ENCODE results near the gene LRRC3. TPM values are rescaled to one million over a fixed set of nuclear protein-coding genes. Genes with fewer than 3 reads are reported as not detected.

LRRC3 gene
- polyA plus RNA-seq, 1 of the 3 experiments (the other 2 are of a cell fraction), result 2.3 TPM

GRCh38 chr21:44503901-44504399 lies 48.6 kb downstream of the LRRC3 start:
- DNase-seq, result no peak
- H4K20me1 ChIP-seq (ENCODE audit: insufficient read depth), result no peaks in the 10 kb centered on the region
- POLR2A ChIA-PET, result no interaction called here
- H3K4me3 ChIP-seq (ENCODE audit: low read depth in 2 of 2, low read length in 1 of 2), result no peak overlapping the region
- H2AFZ ChIP-seq (ENCODE audit: low read depth), result no peak overlapping the region
- H3K27me3 ChIP-seq (ENCODE audit: insufficient read depth), result peaks cover 34% of the 10 kb centered on the region
- no peak for TF ChIP-seq NFIC (IDR thresholded peaks at IDR 0.05; ENCODE audit: borderline replicate concordance)
- no peaks in the 10 kb centered on the region for H3K79me2 ChIP-seq (ENCODE audit: insufficient read depth)
- no peaks in the 10 kb centered on the region for H3K9me3 ChIP-seq
- no peaks in the 10 kb centered on the region for H3K36me3 ChIP-seq (replicated peaks in 1 of 2; ENCODE audit: control insufficient read depth in 1 of 2, insufficient read depth in 2 of 2, low read length in 1 of 2)
- CTCF ChIA-PET, result no interaction called here
- no peaks in the 10 kb centered on the region for H3K4me1 ChIP-seq (ENCODE audit: control insufficient read depth in 1 of 2, insufficient read depth in 2 of 2, low read depth in 1 of 2, low read length in 1 of 2)
- H3K9me2 ChIP-seq, result no peaks in the 10 kb centered on the region
- no peak overlapping the region for H3K4me2 ChIP-seq
- WGBS (ENCODE audit: low lambda C conversion rate), result 66% methylated on average over 20 of the region's 20 CpGs
- H3K27ac ChIP-seq (ENCODE audit: low read depth in 2 of 2, low read length in 1 of 2), result no peak overlapping the region
- no peaks in the 10 kb centered on the region for H3F3A ChIP-seq (replicated peaks; ENCODE audit: insufficient read depth)
- no peak overlapping the region for H3K9ac ChIP-seq

DNA sequence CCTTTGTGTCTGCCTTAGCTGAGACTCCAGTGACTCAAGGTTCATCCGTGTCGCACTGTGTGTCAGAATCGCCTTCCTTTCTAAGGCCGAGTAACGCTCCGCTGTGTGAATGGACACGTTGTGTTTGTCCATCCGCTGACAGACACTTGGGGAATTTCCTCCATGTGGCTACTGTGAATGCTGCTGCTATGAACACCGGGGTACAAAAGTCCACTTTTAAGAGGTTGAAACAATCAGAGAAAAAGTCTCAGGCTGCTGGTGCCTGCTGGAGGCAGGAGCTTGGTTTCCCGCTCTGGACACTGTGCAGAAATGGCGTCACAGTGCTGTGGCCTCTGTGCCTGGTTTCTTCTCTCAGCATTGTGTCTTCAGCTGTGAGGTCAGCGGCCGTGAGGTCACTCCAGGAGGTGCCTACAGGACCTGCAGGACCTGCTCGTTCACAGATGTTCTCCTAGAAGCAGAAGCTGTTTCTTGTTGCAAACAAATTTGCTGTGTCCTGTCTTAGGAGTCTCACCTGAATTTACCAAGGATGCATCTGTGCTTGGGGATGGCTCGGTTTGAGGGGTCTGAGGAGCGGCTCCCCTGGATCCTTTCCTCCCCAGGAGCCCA lies 50.5 kb downstream of the LRRC3 start:
- no peak overlapping the region for H2AFZ ChIP-seq (ENCODE audit: low read depth)
- H3K9me3 ChIP-seq, result no peaks in the 10 kb centered on the region
- no peak overlapping the region for H3K4me3 ChIP-seq (ENCODE audit: low read depth in 2 of 2, low read length in 1 of 2)
- no peaks in the 10 kb centered on the region; a peak in 1 of 4 replicates for H3K4me1 ChIP-seq (ENCODE audit: control insufficient read depth in 1 of 2, insufficient read depth in 2 of 2, low read depth in 1 of 2, low read length in 1 of 2)
- H3K27ac ChIP-seq (ENCODE audit: low read depth in 2 of 2, low read length in 1 of 2), result no peak overlapping the region
- ChIA-PET POLR2A (no interaction called here), CTCF (interaction anchor here (1.5 to 1.9 kb wide), 2 partner anchors 237 to 294 kb away, joined by 3 to 5 read pairs; no protein-coding TSS in a partner anchor)
- peaks cover 26% of the 10 kb centered on the region for H3K27me3 ChIP-seq (ENCODE audit: insufficient read depth)
- H3K9me2 ChIP-seq, result no peaks in the 10 kb centered on the region
- no peaks in the 10 kb centered on the region for H4K20me1 ChIP-seq (ENCODE audit: insufficient read depth)
- H3K36me3 ChIP-seq (replicated peaks in 1 of 2; ENCODE audit: control insufficient read depth in 1 of 2, insufficient read depth in 2 of 2, low read length in 1 of 2), result no peaks in the 10 kb centered on the region
- DNase-seq, result no peak
- no peak overlapping the region for H3K4me2 ChIP-seq
- TF ChIP-seq, protein P1, sequence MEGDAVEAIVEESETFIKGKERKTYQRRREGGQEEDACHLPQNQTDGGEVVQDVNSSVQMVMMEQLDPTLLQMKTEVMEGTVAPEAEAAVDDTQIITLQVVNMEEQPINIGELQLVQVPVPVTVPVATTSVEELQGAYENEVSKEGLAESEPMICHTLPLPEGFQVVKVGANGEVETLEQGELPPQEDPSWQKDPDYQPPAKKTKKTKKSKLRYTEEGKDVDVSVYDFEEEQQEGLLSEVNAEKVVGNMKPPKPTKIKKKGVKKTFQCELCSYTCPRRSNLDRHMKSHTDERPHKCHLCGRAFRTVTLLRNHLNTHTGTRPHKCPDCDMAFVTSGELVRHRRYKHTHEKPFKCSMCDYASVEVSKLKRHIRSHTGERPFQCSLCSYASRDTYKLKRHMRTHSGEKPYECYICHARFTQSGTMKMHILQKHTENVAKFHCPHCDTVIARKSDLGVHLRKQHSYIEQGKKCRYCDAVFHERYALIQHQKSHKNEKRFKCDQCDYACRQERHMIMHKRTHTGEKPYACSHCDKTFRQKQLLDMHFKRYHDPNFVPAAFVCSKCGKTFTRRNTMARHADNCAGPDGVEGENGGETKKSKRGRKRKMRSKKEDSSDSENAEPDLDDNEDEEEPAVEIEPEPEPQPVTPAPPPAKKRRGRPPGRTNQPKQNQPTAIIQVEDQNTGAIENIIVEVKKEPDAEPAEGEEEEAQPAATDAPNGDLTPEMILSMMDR (IDR thresholded peaks at IDR 0.05), result no peak
- TF ChIP-seq, protein P2, sequence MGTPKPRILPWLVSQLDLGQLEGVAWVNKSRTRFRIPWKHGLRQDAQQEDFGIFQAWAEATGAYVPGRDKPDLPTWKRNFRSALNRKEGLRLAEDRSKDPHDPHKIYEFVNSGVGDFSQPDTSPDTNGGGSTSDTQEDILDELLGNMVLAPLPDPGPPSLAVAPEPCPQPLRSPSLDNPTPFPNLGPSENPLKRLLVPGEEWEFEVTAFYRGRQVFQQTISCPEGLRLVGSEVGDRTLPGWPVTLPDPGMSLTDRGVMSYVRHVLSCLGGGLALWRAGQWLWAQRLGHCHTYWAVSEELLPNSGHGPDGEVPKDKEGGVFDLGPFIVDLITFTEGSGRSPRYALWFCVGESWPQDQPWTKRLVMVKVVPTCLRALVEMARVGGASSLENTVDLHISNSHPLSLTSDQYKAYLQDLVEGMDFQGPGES (IDR thresholded peaks at IDR 0.05; ENCODE audit: low read depth, low read length), result no peak
- TF ChIP-seq, protein P3, sequence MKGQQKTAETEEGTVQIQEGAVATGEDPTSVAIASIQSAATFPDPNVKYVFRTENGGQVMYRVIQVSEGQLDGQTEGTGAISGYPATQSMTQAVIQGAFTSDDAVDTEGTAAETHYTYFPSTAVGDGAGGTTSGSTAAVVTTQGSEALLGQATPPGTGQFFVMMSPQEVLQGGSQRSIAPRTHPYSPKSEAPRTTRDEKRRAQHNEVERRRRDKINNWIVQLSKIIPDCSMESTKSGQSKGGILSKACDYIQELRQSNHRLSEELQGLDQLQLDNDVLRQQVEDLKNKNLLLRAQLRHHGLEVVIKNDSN (IDR thresholded peaks at IDR 0.05; ENCODE audit: borderline replicate concordance, low read depth), result no peak
- no peaks in the 10 kb centered on the region for H3F3A ChIP-seq (replicated peaks; ENCODE audit: insufficient read depth)
- H3K79me2 ChIP-seq (ENCODE audit: insufficient read depth), result no peaks in the 10 kb centered on the region
- WGBS (ENCODE audit: low lambda C conversion rate), result 64% methylated on average over 12 of the region's 16 CpGs
- no peak overlapping the region for H3K9ac ChIP-seq

Measured in SK-N-SH (cell line).